ENCODE results near the gene CEMIP. TPM values are rescaled to one million over a fixed set of nuclear protein-coding genes. Genes with fewer than 3 reads are reported as not detected.

The CEMIP gene
- 1 to 10 TPM in 1 of 2 donors, not detected in 1; 2.2 TPM for total RNA-seq
- polyA plus RNA-seq (2013, experiment 1 of 2), result 0.11 TPM
- polyA plus RNA-seq (2013, experiment 2 of 2), result 0.08 TPM
- long read RNA-seq, experiment 1, result 0 reads
- long read RNA-seq, experiment 2, result 0 reads
- long read RNA-seq, experiment 3, partial matches to known transcripts, result 2 of 4 reads
- long read RNA-seq, experiment 3, other reads (novel, unspliced or antisense), result 2 of 4 reads
- long read RNA-seq, experiment 4, result 0 reads

DNA sequence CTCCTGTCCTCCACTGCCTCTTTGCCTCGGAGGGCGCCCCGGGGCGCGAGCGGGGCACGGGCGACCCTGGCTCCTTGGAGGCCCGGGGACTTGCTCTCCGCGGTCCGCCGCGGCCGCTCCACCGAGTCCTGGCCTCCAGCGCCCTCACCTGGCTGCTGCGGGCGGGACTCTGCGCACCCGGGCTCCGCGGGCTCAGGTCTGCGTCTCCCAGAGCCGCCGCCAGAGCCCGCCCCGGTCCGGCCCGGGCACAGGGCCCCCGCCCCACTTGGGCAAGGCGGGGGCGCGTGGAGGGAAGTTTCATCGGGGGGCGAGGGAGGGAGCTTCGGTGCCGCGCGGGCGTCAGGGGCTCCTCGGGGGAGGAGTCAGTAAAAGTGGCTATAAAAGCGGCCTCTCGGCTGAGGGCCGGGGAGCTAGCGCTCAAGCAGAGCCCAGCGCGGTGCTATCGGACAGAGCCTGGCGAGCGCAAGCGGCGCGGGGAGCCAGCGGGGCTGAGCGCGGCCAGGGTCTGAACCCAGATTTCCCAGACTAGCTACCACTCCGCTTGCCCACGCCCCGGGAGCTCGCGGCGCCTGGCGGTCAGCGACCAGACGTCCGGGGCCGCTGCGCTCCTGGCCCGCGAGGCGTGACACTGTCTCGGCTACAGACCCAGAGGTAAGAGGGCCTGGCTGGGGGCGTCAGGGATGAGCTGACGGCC is at the start of gene CEMIP:
Gene CEMIP (plus strand): TSS at position 407 of the 694 bp plus-strand sequence. CDS start 94,510 bp downstream, outside the sequence.
- no peaks in the 10 kb centered on the region for H3K36me3 Mint-ChIP-seq (ENCODE audit: low read depth)
- Histone ChIP-seq H3K4me1 (ENCODE audit: control insufficient read depth, insufficient read depth, low read length) (no peaks in the 10 kb centered on the region), H3K27me3 (ENCODE audit: control insufficient read depth, insufficient read depth, low read length, poor library complexity, severe bottlenecking) (peaks cover 72% of the 10 kb centered on the region), H3K27ac (ENCODE audit: low read depth, low read length) (no peak within 1 kb of the TSS), H3K36me3 (ENCODE audit: control insufficient read depth, insufficient read depth, low read length) (no peaks in the 10 kb centered on the region), H3K9me3 (ENCODE audit: control insufficient read depth, low read length) (no peaks in the 10 kb centered on the region), H3K4me3 (ENCODE audit: low read length) (peak within 1 kb of the TSS; percentile 69), H3K9ac (ENCODE audit: extremely low read depth, low read length, poor library complexity, severe bottlenecking) (no peak within 1 kb of the TSS)
- no peaks in the 10 kb centered on the region for H3K9me3 Mint-ChIP-seq
- peak; percentile 96 for DNase-seq
- peaks cover 7% of the 10 kb centered on the region for H3K4me1 Mint-ChIP-seq
- 1 to 2% methylated on average over 9 to 75 of the region's 75 CpGs for WGBS, 2 experiments (ENCODE audit: insufficient coverage in 1 of 2, insufficient read length in 1 of 2)
- H3K27me3 Mint-ChIP-seq (ENCODE audit: insufficient read depth), result peaks cover 62% of the 10 kb centered on the region
- H3K27ac Mint-ChIP-seq, result no peak within 1 kb of the TSS
- H3K4me3 Mint-ChIP-seq, result peak within 1 kb of the TSS; percentile 56
- TF ChIP-seq, protein P1, sequence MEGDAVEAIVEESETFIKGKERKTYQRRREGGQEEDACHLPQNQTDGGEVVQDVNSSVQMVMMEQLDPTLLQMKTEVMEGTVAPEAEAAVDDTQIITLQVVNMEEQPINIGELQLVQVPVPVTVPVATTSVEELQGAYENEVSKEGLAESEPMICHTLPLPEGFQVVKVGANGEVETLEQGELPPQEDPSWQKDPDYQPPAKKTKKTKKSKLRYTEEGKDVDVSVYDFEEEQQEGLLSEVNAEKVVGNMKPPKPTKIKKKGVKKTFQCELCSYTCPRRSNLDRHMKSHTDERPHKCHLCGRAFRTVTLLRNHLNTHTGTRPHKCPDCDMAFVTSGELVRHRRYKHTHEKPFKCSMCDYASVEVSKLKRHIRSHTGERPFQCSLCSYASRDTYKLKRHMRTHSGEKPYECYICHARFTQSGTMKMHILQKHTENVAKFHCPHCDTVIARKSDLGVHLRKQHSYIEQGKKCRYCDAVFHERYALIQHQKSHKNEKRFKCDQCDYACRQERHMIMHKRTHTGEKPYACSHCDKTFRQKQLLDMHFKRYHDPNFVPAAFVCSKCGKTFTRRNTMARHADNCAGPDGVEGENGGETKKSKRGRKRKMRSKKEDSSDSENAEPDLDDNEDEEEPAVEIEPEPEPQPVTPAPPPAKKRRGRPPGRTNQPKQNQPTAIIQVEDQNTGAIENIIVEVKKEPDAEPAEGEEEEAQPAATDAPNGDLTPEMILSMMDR (conservative IDR thresholded peaks at IDR 0.05), result peak; percentile 97

GRCh38 chr15:80730387-80730786 is 48.8 kb upstream of the CEMIP start:
- peaks cover 12% of the 10 kb centered on the region for H3K36me3 Mint-ChIP-seq (ENCODE audit: low read depth)
- H3K4me1 Mint-ChIP-seq, result peaks cover 5% of the 10 kb centered on the region
- WGBS, 2 experiments (ENCODE audit: insufficient coverage in 1 of 2, insufficient read length in 1 of 2), result 87 to 89% methylated on average over 7 of the region's 7 CpGs
- peaks cover 3% of the 10 kb centered on the region for H3K36me3 ChIP-seq (ENCODE audit: control insufficient read depth, insufficient read depth, low read length)
- no peaks in the 10 kb centered on the region for H3K27me3 ChIP-seq (ENCODE audit: control insufficient read depth, insufficient read depth, low read length, poor library complexity, severe bottlenecking)
- H3K27me3 Mint-ChIP-seq (ENCODE audit: insufficient read depth), result no peaks in the 10 kb centered on the region
- TF ChIP-seq, protein P1 (conservative IDR thresholded peaks at IDR 0.05), result no peak
- no peak for DNase-seq
- H3K4me3 ChIP-seq (ENCODE audit: low read length), result no peak overlapping the region
- H3K9me3 Mint-ChIP-seq, result peaks cover 17% of the 10 kb centered on the region
- no peak overlapping the region for H3K9ac ChIP-seq (ENCODE audit: extremely low read depth, low read length, poor library complexity, severe bottlenecking)
- H3K27ac ChIP-seq (ENCODE audit: low read depth, low read length), result no peak overlapping the region
- no peak overlapping the region for H3K27ac Mint-ChIP-seq
- H3K9me3 ChIP-seq (ENCODE audit: control insufficient read depth, low read length), result no peaks in the 10 kb centered on the region
- no peak overlapping the region for H3K4me3 Mint-ChIP-seq
- H3K4me1 ChIP-seq (ENCODE audit: control insufficient read depth, insufficient read depth, low read length), result no peaks in the 10 kb centered on the region

DNA sequence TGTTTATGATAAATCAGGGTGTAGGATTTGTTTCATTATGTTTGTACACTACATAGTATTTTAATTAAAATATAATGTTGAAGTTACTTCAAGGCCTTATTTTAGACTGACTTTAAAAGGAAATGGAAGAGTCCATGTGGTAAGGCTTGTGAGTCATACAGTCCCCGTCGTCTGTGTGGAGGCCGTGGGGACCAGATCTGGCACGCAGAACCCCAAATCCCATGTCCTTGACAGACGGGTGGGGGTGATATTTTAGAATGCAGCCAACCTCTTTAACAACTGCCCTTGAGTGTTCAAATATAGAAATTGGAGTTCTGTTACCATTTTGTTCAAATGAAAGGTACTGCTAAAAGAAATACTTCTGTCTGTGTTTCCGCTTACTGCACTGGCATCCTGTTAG is 48.2 kb upstream of the CEMIP start:
- Histone ChIP-seq H3K9me3 (ENCODE audit: control insufficient read depth, low read length) (no peaks in the 10 kb centered on the region), H3K9ac (ENCODE audit: extremely low read depth, low read length, poor library complexity, severe bottlenecking) (no peak overlapping the region), H3K27me3 (ENCODE audit: control insufficient read depth, insufficient read depth, low read length, poor library complexity, severe bottlenecking) (no peaks in the 10 kb centered on the region), H3K27ac (ENCODE audit: low read depth, low read length) (no peak overlapping the region), H3K36me3 (ENCODE audit: control insufficient read depth, insufficient read depth, low read length) (peaks cover 3% of the 10 kb centered on the region), H3K4me3 (ENCODE audit: low read length) (no peak overlapping the region), H3K4me1 (ENCODE audit: control insufficient read depth, insufficient read depth, low read length) (no peaks in the 10 kb centered on the region)
- peaks cover 9% of the 10 kb centered on the region for H3K36me3 Mint-ChIP-seq (ENCODE audit: low read depth)
- no peak for DNase-seq
- H3K27me3 Mint-ChIP-seq (ENCODE audit: insufficient read depth), result no peaks in the 10 kb centered on the region
- TF ChIP-seq, protein P1 (conservative IDR thresholded peaks at IDR 0.05), result no peak
- peaks cover 14% of the 10 kb centered on the region for H3K9me3 Mint-ChIP-seq
- peaks cover 5% of the 10 kb centered on the region for H3K4me1 Mint-ChIP-seq
- H3K27ac Mint-ChIP-seq, result no peak overlapping the region
- H3K4me3 Mint-ChIP-seq, result no peak overlapping the region
- WGBS, 2 experiments (ENCODE audit: insufficient coverage in 1 of 2, insufficient read length in 1 of 2), result 90 to 92% methylated on average over 4 to 6 of the region's 6 CpGs
